Stimulated activated CD4-positive, alpha-beta T cell treated with anti-CD3 and anti-CD28 coated beads, Interleukin-2, amount 100 ng/mL, for 48 hours (primary cell): ENCODE measurements around the gene PLD5.
"Not testable (repeated sequence)": the region's sequence is repeated elsewhere in the genome, so short reads cannot be mapped to it uniquely, and the experiment has no call there.

Source experiments
- DNase-seq, 2 donors: peaks; one replicate each; pipeline ENCODE4 v3.0.0-alpha.2; 2020

The PLD5 gene

DNA sequence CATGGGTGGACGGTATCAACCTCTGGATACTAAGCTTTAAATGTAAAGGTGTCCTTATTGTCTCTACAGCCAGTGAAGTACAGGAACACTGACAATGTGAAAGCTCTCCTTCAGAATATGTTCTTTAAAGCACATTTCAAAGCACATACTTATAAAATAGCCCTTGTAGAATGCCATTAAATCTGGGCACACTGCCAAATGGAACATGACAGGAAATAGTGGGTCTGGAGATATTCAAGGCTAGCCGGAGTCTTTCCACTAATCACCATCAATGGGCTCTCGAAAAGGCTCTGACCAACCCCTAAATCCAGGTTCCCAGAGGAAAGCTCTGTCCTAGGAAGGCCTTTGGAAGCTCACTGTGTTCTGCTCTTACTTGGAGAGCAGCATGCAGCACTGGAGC lies 46.6 kb downstream of the PLD5 start:
- DNase-seq: no peak

GRCh38 chr1:242470774-242471173 lies 53.7 kb downstream of the PLD5 start:
- no peak for DNase-seq

GRCh38 chr1:242468784-242469183 lies 55.7 kb downstream of the PLD5 start:
- no peak for DNase-seq

DNA sequence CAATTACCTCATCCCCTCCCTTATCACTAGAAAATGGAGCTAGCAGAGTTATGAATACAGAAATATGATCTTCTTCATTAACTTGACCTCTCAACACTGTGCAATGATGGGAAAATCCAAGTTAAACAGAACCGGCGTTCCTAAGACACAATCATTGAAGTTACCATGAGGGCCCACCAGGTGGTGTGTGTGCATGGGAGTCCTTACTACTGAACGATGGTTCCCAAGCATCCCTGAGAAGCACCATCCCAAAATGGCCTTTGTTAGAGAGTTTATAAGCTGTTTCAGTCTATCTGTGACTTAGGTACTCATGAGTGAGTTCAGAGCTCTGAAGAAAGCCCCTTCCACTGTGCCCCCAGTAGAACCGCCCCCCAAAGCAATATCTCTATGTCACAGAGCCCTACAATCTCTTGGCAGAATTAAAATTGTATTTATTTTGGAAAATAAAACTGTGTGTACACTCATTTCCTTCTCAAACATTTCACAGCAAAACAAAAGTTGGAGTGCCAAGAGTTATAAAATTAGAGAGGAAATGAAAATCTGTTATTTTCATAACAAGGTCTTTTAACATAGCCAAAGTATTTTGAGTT lies 56.8 kb downstream of the PLD5 start:
- peak; percentile 4 to 9 for DNase-seq

GRCh38 chr1:242462867-242463266 lies 61.6 kb downstream of the PLD5 start:
- DNase-seq: no peak

DNA sequence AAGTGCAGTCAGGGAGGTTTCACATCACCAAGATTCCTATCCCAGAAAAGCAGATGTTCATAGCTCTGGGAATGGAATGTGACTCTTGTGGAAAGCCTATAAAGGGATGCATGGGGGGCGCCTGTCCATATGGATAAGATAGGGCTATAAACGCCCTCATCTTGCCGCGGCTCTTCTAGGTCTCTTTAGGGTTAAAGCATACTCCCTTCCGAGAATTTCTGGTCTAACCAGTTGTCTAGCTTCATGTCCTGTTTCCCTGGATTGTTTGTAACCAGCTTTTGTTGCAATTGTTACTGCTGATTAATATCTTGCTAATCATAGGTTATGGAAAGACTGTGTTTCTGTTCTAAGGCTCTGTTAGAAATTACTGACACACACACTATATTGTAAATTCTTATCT lies 64.8 kb downstream of the PLD5 start:
- DNase-seq: not testable (repeated sequence)

GRCh38 chr1:242456726-242457269 lies 67.7 kb downstream of the PLD5 start:
- no peak for DNase-seq

GRCh38 chr1:242455052-242455361 lies 69.5 kb downstream of the PLD5 start:
- DNase-seq: no peak

GRCh38 chr1:242454262-242455051 lies 70.0 kb downstream of the PLD5 start:
- no peak for DNase-seq

DNA sequence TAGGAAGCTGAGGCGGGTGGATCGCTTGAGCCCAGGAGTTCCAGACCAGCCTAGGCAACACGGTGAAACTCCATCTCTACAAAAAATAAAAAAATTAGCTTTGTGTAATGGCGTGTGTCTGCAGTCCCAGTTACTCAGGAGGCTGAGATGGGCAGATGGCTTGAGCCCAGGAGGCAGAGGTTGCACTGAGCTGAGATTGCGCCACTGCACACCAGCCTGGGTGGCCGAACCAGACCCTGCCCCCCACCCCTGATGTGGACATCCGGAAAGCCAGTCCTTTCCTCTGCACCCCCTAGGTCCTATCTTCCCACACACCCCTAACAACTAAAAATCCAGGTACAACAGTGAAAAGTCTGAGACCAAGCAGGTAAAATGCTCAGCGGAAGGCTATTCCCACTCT lies 71.9 kb downstream of the PLD5 start:
- DNase-seq: no peak

DNA sequence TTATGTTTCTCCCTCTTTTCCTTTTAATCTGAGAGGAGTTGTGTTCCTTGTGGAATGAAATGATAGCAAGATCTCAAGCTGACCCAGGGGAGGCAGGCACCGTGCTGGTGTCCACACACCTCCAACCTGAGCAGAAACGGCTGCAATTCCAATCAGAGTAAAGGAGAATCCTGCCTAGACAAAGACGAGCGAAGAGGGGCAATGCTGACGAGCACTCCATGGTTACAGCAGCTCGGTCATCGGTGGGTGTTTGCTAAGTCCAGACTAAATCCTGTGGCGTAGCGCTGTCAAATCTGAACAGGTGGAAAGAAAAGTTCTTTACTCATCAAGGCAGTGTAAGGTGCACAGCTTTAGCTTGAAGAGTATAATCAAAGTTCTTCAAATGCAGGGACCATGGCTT lies 74.8 kb downstream of the PLD5 start:
- DNase-seq: no peak

DNA sequence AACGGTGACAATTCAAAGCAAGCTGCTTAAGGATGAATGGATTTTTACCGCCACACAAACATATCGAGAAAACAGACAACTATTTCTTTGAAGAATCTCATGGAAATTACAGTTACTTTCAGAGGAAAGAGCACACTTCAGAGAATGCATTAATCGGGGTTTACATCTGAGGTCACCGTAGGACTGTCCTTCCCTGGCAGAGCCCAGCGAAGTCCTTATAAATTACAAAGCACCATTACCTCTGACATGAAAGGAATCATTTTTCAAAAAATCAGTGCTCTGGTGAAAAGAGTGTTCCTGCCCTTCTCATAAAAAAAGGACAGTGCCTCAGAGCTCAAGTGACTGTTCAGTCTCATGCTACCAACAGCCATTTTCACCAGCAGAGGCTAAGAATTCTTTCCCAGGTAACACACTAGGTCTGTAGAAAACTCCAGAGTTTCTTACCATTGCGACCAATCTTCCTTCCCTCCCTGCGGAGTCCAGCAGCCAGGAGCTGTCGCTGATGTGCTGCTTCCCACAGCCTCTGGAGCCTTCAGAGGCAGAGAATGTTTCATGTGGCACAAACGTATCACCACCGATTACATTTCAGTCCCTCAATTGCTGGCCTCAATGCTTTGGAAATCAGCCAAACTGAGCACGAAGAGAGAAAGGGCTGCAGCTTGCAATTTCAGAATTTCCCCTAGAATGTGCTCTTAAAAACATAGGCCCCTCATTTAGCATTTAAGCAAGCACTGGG lies 75.4 kb downstream of the PLD5 start:
- no peak for DNase-seq

DNA sequence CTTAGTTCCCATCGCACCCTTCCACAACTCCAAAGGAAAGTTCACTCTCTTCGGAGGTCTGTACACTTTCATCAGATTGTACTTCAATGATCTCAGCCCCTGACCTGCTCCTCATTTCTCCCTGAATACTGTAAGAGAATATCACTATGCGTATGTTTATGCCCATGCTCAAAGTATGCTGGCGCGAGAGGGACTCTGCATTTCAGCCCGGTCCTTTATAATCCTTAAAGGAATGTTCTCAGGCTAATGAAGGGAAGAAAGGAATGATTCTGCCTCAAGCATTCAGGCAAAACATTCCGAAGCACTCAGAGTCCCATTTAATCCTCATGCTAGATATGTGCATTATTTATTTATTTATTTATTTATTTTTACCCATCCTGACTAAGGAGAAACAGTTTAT lies 76.8 kb downstream of the PLD5 start:
- no peak for DNase-seq

GRCh38 chr1:242440757-242441156 lies 83.7 kb downstream of the PLD5 start:
- DNase-seq: no peak

GRCh38 chr1:242435200-242435599 lies 89.3 kb downstream of the PLD5 start:
- DNase-seq: no peak

DNA sequence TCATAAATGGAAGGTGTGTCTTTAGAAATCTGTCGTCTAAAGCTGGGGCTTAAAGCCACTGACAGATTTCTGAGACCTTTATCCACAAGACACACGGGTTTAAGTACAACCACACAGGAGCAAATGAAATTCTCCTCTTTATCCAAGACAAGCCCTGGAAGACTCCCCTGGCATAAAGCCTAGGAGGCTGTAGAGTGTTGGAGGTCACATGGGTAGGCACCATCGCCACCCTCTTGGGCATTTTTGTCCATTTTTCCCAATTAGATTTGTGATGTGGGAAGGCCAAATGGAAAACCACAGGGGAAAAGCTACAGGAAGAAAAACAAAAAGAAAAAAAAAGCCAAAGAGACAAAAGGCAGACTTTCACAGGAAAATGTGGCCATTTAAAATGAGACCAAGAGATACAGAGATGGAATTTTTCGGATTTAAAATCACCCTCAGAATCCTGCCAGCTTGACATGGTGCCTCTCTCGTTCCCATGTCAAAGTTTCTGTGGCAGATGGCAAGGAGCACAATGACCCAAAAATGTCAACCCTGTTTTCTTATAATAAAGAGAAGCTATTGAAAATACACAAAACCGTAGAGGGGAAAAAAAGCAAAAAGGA lies 91.9 kb downstream of the PLD5 start:
- DNase-seq: no peak

- no peak for DNase-seq
Measured at GRCh38 chr1:242431786-242432185, 92.7 kb downstream of the PLD5 start.

GRCh38 chr1:242430956-242431355 lies 93.5 kb downstream of the PLD5 start:
- DNase-seq: no peak

GRCh38 chr1:242428399-242429190 lies 95.9 kb downstream of the PLD5 start:
- no peak for DNase-seq

DNA sequence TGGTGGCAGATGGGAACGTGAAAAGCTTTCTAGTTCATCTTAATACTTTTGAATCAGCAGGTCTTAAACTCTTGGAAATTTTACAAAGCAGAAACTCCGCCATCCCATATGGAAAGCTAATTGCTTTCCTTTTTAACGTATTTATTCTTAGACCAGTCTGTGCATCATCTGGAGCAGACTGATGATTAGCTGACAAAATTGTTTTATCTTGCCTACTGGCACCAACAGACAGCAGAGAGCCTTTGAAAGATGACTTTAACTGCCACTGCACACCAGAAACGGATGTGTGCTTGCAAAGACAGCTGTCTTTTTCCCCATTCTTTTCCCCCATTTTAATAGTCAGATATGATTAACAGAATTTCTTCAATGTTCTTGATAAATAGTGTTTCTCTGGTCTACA lies 97.0 kb downstream of the PLD5 start:
- no peak for DNase-seq

GRCh38 chr1:242426271-242426905 lies 98.1 kb downstream of the PLD5 start:
- no peak for DNase-seq

DNA sequence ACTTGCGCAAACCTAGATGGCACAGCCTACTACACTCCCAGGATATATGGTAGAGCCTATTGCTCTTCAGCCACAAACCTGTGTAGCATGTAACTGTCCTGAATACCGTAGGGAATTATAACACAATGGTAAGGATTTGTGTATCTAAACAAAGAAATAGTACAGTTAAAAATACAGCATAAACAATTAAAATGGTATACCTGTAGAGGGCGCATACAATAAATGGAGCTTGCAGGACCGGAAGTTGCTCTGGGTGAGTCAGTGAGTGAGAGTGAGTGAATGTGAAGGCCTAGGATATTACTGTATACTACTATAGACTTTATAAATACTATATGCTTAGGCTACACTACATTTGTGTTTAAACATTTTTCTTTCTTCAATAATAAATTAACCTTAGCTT lies 99.3 kb downstream of the PLD5 start:
- DNase-seq: no peak
